T-helper 1 cell treated with Interleukin-12 subunit alpha and Interleukin-12 subunit beta and Interleukin-4 antibody, amounts not matched to agents 30 μg/mL and 1 μg/mL, for 36 hours (primary cell): ENCODE results near the gene FAM171A2.
"Not testable (repeated sequence)": the region's sequence is repeated elsewhere in the genome, so short reads cannot be mapped to it uniquely, and the experiment has no call there.

Source experiments
- H3K27ac Mint-ChIP-seq: one replicate; pipeline ENCODE4 v1.8.0; 2021; ENCODE audit warnings: mild to moderate bottlenecking, mixed read lengths
- H3K27me3 Mint-ChIP-seq: one replicate; pipeline ENCODE4 v1.8.0; 2021; ENCODE audit warnings: low read depth, mixed read lengths
- H3K36me3 Mint-ChIP-seq: one replicate; pipeline ENCODE4 v1.8.0; 2021; ENCODE audit warnings: low read depth, mixed read lengths
- H3K4me1 Mint-ChIP-seq: one replicate; pipeline ENCODE4 v1.8.0; 2021; ENCODE audit warnings: low read depth, mixed read lengths
- H3K4me3 Mint-ChIP-seq: one replicate; pipeline ENCODE4 v1.8.0; 2021; ENCODE audit warnings: mild to moderate bottlenecking, moderate library complexity, mixed read lengths
- H3K9me3 Mint-ChIP-seq: one replicate; pipeline ENCODE4 v1.8.0; 2021; ENCODE audit warnings: mixed read lengths

The FAM171A2 gene

GRCh38 chr17:44348234-44348987 lies 15.2 kb downstream of the FAM171A2 start:
- peaks cover 20% of the 10 kb centered on the region for H3K4me1 Mint-ChIP-seq
- no peaks in the 10 kb centered on the region for H3K9me3 Mint-ChIP-seq
- H3K27me3 Mint-ChIP-seq = peaks cover 10% of the 10 kb centered on the region
- H3K36me3 Mint-ChIP-seq = peaks cover 3% of the 10 kb centered on the region
- H3K27ac Mint-ChIP-seq = no peak overlapping the region
- no peak overlapping the region for H3K4me3 Mint-ChIP-seq

GRCh38 chr17:44347206-44348055 lies 16.2 kb downstream of the FAM171A2 start:
- not testable (repeated sequence) for H3K27ac Mint-ChIP-seq, H3K9me3 Mint-ChIP-seq, H3K36me3 Mint-ChIP-seq, H3K4me3 Mint-ChIP-seq
- peaks cover 20% of the 10 kb centered on the region for H3K4me1 Mint-ChIP-seq
- H3K27me3 Mint-ChIP-seq = peaks cover 12% of the 10 kb centered on the region

- Mint-ChIP-seq H3K27ac (no peak overlapping the region), H3K4me1 (peaks cover 20% of the 10 kb centered on the region), H3K9me3 (no peaks in the 10 kb centered on the region), H3K36me3 (no peaks in the 10 kb centered on the region), H3K4me3 (peak overlapping the region; percentile 94), H3K27me3 (peaks cover 12% of the 10 kb centered on the region)
Observed at GRCh38 chr17:44346064-44346844, 17.4 kb downstream of the FAM171A2 start.

- H3K4me3 Mint-ChIP-seq = peak overlapping the region; percentile 94
- H3K4me1 Mint-ChIP-seq = peaks cover 20% of the 10 kb centered on the region
- peak overlapping the region; percentile 78 for H3K27ac Mint-ChIP-seq
- no peaks in the 10 kb centered on the region for H3K36me3 Mint-ChIP-seq
- peaks cover 12% of the 10 kb centered on the region for H3K27me3 Mint-ChIP-seq
- no peaks in the 10 kb centered on the region for H3K9me3 Mint-ChIP-seq
Observed at GRCh38 chr17:44345454-44346026, 18.1 kb downstream of the FAM171A2 start.

- H3K4me1 Mint-ChIP-seq = peaks cover 20% of the 10 kb centered on the region
- peak within 1 kb of the TSS; percentile 78 for H3K27ac Mint-ChIP-seq
- H3K27me3 Mint-ChIP-seq = peaks cover 12% of the 10 kb centered on the region
- H3K36me3 Mint-ChIP-seq = no peaks in the 10 kb centered on the region
- peak within 1 kb of the TSS; percentile 94 for H3K4me3 Mint-ChIP-seq
- no peaks in the 10 kb centered on the region for H3K9me3 Mint-ChIP-seq
Observed at GRCh38 chr17:44344939-44345453, 18.7 kb downstream of the FAM171A2 start, which contains the start of gene GRN. Gene GRN (plus strand): TSS chr17:44345302. CDS start chr17:44349165, 3,863 bp downstream.

GRCh38 chr17:44343510-44344209 lies 20.0 kb downstream of the FAM171A2 start:
- Mint-ChIP-seq H3K27me3 (peaks cover 12% of the 10 kb centered on the region), H3K9me3 (no peaks in the 10 kb centered on the region), H3K4me1 (peaks cover 19% of the 10 kb centered on the region), H3K4me3 (no peak overlapping the region), H3K27ac (no peak overlapping the region), H3K36me3 (no peaks in the 10 kb centered on the region)

- H3K9me3 Mint-ChIP-seq, H3K4me1 Mint-ChIP-seq, H3K27ac Mint-ChIP-seq: not testable (repeated sequence)
Observed at GRCh38 chr17:44340553-44340952, 23.1 kb downstream of the FAM171A2 start.

GRCh38 chr17:44338702-44339101 lies 25.0 kb downstream of the FAM171A2 start:
- Mint-ChIP-seq H3K4me3 (no peak overlapping the region), H3K4me1 (no peaks in the 10 kb centered on the region), H3K27me3 (peaks cover 11% of the 10 kb centered on the region), H3K9me3 (no peaks in the 10 kb centered on the region), H3K27ac (no peak overlapping the region), H3K36me3 (no peaks in the 10 kb centered on the region)

More at GRCh38 chr17:44340553-44340952, 23.1 kb downstream of the FAM171A2 start:
- not testable (repeated sequence) for H3K36me3 Mint-ChIP-seq, H3K4me3 Mint-ChIP-seq
- peaks cover 12% of the 10 kb centered on the region for H3K27me3 Mint-ChIP-seq

- H3K9me3 Mint-ChIP-seq = no peaks in the 10 kb centered on the region
- H3K27me3 Mint-ChIP-seq = no peaks in the 10 kb centered on the region
- H3K27ac Mint-ChIP-seq = no peak overlapping the region
- no peaks in the 10 kb centered on the region for H3K36me3 Mint-ChIP-seq
- no peak overlapping the region for H3K4me3 Mint-ChIP-seq
- peaks cover 5% of the 10 kb centered on the region for H3K4me1 Mint-ChIP-seq
Observed at GRCh38 chr17:44335968-44336367, 27.7 kb downstream of the FAM171A2 start.

- Mint-ChIP-seq H3K4me1 (peaks cover 5% of the 10 kb centered on the region), H3K36me3 (no peaks in the 10 kb centered on the region), H3K4me3 (no peak overlapping the region), H3K27ac (no peak overlapping the region), H3K9me3 (no peaks in the 10 kb centered on the region), H3K27me3 (no peaks in the 10 kb centered on the region)
Observed at GRCh38 chr17:44335564-44335963, 28.1 kb downstream of the FAM171A2 start.

- Mint-ChIP-seq H3K4me1 (peaks cover 5% of the 10 kb centered on the region), H3K27ac (no peak overlapping the region)
Observed at GRCh38 chr17:44334727-44335126, 28.9 kb downstream of the FAM171A2 start.

GRCh38 chr17:44334315-44334714 lies 29.3 kb downstream of the FAM171A2 start:
- H3K9me3 Mint-ChIP-seq = no peaks in the 10 kb centered on the region
- H3K27ac Mint-ChIP-seq = no peak overlapping the region
- no peaks in the 10 kb centered on the region for H3K36me3 Mint-ChIP-seq
- H3K4me1 Mint-ChIP-seq = peaks cover 5% of the 10 kb centered on the region
- no peak overlapping the region for H3K4me3 Mint-ChIP-seq
- no peaks in the 10 kb centered on the region for H3K27me3 Mint-ChIP-seq

More at GRCh38 chr17:44334727-44335126, 28.9 kb downstream of the FAM171A2 start:
- H3K27me3 Mint-ChIP-seq = no peaks in the 10 kb centered on the region
- H3K36me3 Mint-ChIP-seq = no peaks in the 10 kb centered on the region
- no peak overlapping the region for H3K4me3 Mint-ChIP-seq
- no peaks in the 10 kb centered on the region for H3K9me3 Mint-ChIP-seq

GRCh38 chr17:44333371-44333770 lies 30.3 kb downstream of the FAM171A2 start:
- Mint-ChIP-seq H3K4me1 (peaks cover 5% of the 10 kb centered on the region), H3K27me3 (no peaks in the 10 kb centered on the region), H3K9me3 (no peaks in the 10 kb centered on the region), H3K36me3 (no peaks in the 10 kb centered on the region), H3K4me3 (no peak overlapping the region), H3K27ac (no peak overlapping the region)
